ENCODE measurements around the gene FAM25G. TPM values are rescaled to one million over a fixed set of nuclear protein-coding genes. Genes with fewer than 3 reads are reported as not detected.

FAM25G gene
- total RNA-seq, 1 experiment from 2014 or later = not detected

- in situ Hi-C loops (cut with HindIII; ENCODE audit: low pct_unique_long_range_greater_than_20kb, low sequenced_read_pairs) = no loop called here
- intact Hi-C loops (cut with micrococcal nuclease; ENCODE audit: unreplicated experiment) = no loop called here
- H3K27ac ChIP-seq (ENCODE audit: low read length) = no peak overlapping the region
- no peaks in the 10 kb centered on the region for H3K27me3 ChIP-seq (ENCODE audit: control insufficient read depth, insufficient read depth, low read length)
- TF ChIP-seq TCF7L2 (IDR thresholded peaks at IDR 0.05; ENCODE audit: low read depth, low read length) (no peak), POLR2AphosphoS5 (IDR thresholded peaks at IDR 0.05; ENCODE audit: low read depth, low read length) (no peak), CTCF (IDR thresholded peaks at IDR 0.05) (no peak)
- TF ChIP-seq, protein P1, sequence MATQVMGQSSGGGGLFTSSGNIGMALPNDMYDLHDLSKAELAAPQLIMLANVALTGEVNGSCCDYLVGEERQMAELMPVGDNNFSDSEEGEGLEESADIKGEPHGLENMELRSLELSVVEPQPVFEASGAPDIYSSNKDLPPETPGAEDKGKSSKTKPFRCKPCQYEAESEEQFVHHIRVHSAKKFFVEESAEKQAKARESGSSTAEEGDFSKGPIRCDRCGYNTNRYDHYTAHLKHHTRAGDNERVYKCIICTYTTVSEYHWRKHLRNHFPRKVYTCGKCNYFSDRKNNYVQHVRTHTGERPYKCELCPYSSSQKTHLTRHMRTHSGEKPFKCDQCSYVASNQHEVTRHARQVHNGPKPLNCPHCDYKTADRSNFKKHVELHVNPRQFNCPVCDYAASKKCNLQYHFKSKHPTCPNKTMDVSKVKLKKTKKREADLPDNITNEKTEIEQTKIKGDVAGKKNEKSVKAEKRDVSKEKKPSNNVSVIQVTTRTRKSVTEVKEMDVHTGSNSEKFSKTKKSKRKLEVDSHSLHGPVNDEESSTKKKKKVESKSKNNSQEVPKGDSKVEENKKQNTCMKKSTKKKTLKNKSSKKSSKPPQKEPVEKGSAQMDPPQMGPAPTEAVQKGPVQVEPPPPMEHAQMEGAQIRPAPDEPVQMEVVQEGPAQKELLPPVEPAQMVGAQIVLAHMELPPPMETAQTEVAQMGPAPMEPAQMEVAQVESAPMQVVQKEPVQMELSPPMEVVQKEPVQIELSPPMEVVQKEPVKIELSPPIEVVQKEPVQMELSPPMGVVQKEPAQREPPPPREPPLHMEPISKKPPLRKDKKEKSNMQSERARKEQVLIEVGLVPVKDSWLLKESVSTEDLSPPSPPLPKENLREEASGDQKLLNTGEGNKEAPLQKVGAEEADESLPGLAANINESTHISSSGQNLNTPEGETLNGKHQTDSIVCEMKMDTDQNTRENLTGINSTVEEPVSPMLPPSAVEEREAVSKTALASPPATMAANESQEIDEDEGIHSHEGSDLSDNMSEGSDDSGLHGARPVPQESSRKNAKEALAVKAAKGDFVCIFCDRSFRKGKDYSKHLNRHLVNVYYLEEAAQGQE (IDR thresholded peaks at IDR 0.05; ENCODE audit: insufficient read depth in 1 of 2, low read depth in 2 of 2, low read length in 1 of 2) = no peak
- H3K4me1 ChIP-seq (ENCODE audit: control insufficient read depth, insufficient read depth, low read length) = 0 out of 2 replicates have a peak, but pooled peaks cover 3% of the 10 kb centered on the region
- H3K4me3 ChIP-seq (ENCODE audit: low read depth in 2 of 2, low read length in 2 of 2) = no peak overlapping the region
- ATAC-seq (no peak), DNase-seq (ENCODE audit: low read depth, low spot score) (no peak)
- no peaks in the 10 kb centered on the region for H3K36me3 ChIP-seq (ENCODE audit: control insufficient read depth, insufficient read depth, low read length)
- H3K9me3 ChIP-seq (ENCODE audit: control insufficient read depth, insufficient read depth, low read depth, low read length) = no peaks in the 10 kb centered on the region
- no TSS peak for BruUV-seq (replicated peaks)
- ChIA-PET POLR2A (no interaction called here), CTCF (no interaction called here)
Measured at GRCh38 chr10:47451273-47451997, 40.1 kb downstream of the FAM25G start.

GRCh38 chr10:47450442-47450841 is 41.1 kb downstream of the FAM25G start:
- intact Hi-C loops (cut with micrococcal nuclease; ENCODE audit: unreplicated experiment) (no loop called here), in situ Hi-C loops (cut with HindIII; ENCODE audit: low pct_unique_long_range_greater_than_20kb, low sequenced_read_pairs) (no loop called here)
- BruUV-seq (replicated peaks) = no TSS peak
- Histone ChIP-seq H3K36me3 (ENCODE audit: control insufficient read depth, insufficient read depth, low read length) (no peaks in the 10 kb centered on the region), H3K4me1 (ENCODE audit: control insufficient read depth, insufficient read depth, low read length) (0 out of 2 replicates have a peak, but pooled peaks cover 3% of the 10 kb centered on the region), H3K27ac (ENCODE audit: low read length) (no peak overlapping the region), H3K27me3 (ENCODE audit: control insufficient read depth, insufficient read depth, low read length) (no peaks in the 10 kb centered on the region), H3K9me3 (ENCODE audit: control insufficient read depth, insufficient read depth, low read depth, low read length) (0 out of 2 replicates have a peak, but pooled peaks cover 3% of the 10 kb centered on the region), H3K4me3 (ENCODE audit: low read depth in 2 of 2, low read length in 2 of 2) (no peak overlapping the region)
- DNase-seq (ENCODE audit: low read depth, low spot score) (no peak), ATAC-seq (no peak)
- TF ChIP-seq, protein P1 (IDR thresholded peaks at IDR 0.05; ENCODE audit: insufficient read depth in 1 of 2, low read depth in 2 of 2, low read length in 1 of 2) = no peak
- no peak for TF ChIP-seq POLR2AphosphoS5 (IDR thresholded peaks at IDR 0.05; ENCODE audit: low read depth, low read length)
- no peak for TF ChIP-seq CTCF (IDR thresholded peaks at IDR 0.05)
- TF ChIP-seq TCF7L2 (IDR thresholded peaks at IDR 0.05; ENCODE audit: low read depth, low read length) = no peak
- TF ChIP-seq SIN3A (IDR thresholded peaks at IDR 0.05; ENCODE audit: borderline replicate concordance, insufficient read depth, low read depth, low read length) = no peak
- CTCF ChIA-PET = no interaction called here
- POLR2A ChIA-PET = no interaction called here
